ENCODE results near the gene DSCAML1.

GRCh38 chr11:117837070-117837776 lies 40.2 kb upstream of the DSCAML1 start:
- TF ChIP-seq MTA3 (IDR thresholded peaks at IDR 0.05; ENCODE audit: borderline replicate concordance, low read length) (no peak), EZH2 (IDR thresholded peaks at IDR 0.05; ENCODE audit: borderline replicate concordance, control insufficient read depth, low read depth, low read length) (no peak), CHD1 (IDR thresholded peaks at IDR 0.05; ENCODE audit: low read depth, low read length) (no peak), POLR2AphosphoS5 (IDR thresholded peaks at IDR 0.05; ENCODE audit: low read length) (no peak), PRDM15 (CRISPR knock-in tag; IDR thresholded peaks at IDR 0.05) (no peak), SUPT20H (IDR thresholded peaks at IDR 0.05; ENCODE audit: borderline replicate concordance, control insufficient read depth, low read depth, low read length) (no peak), CREB1 (IDR thresholded peaks at IDR 0.05; ENCODE audit: low read depth) (no peak), BRCA1 (IDR thresholded peaks at IDR 0.05; ENCODE audit: low read depth, low read length) (no peak)
- TF ChIP-seq, protein P1, sequence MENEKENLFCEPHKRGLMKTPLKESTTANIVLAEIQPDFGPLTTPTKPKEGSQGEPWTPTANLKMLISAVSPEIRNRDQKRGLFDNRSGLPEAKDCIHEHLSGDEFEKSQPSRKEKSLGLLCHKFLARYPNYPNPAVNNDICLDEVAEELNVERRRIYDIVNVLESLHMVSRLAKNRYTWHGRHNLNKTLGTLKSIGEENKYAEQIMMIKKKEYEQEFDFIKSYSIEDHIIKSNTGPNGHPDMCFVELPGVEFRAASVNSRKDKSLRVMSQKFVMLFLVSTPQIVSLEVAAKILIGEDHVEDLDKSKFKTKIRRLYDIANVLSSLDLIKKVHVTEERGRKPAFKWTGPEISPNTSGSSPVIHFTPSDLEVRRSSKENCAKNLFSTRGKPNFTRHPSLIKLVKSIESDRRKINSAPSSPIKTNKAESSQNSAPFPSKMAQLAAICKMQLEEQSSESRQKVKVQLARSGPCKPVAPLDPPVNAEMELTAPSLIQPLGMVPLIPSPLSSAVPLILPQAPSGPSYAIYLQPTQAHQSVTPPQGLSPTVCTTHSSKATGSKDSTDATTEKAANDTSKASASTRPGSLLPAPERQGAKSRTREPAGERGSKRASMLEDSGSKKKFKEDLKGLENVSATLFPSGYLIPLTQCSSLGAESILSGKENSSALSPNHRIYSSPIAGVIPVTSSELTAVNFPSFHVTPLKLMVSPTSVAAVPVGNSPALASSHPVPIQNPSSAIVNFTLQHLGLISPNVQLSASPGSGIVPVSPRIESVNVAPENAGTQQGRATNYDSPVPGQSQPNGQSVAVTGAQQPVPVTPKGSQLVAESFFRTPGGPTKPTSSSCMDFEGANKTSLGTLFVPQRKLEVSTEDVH (IDR thresholded peaks at IDR 0.05; ENCODE audit: low read depth, partially characterized antibody) = no peak
- TF ChIP-seq, protein P2, sequence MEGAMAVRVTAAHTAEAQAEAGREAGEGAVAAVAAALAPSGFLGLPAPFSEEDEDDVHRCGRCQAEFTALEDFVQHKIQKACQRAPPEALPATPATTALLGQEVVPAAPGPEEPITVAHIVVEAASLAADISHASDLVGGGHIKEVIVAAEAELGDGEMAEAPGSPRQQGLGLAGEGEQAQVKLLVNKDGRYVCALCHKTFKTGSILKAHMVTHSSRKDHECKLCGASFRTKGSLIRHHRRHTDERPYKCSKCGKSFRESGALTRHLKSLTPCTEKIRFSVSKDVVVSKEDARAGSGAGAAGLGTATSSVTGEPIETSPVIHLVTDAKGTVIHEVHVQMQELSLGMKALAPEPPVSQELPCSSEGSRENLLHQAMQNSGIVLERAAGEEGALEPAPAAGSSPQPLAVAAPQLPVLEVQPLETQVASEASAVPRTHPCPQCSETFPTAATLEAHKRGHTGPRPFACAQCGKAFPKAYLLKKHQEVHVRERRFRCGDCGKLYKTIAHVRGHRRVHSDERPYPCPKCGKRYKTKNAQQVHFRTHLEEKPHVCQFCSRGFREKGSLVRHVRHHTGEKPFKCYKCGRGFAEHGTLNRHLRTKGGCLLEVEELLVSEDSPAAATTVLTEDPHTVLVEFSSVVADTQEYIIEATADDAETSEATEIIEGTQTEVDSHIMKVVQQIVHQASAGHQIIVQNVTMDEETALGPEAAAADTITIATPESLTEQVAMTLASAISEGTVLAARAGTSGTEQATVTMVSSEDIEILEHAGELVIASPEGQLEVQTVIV (IDR thresholded peaks at IDR 0.05; ENCODE audit: borderline replicate concordance, partially characterized antibody) = no peak
- TF ChIP-seq, protein P3, sequence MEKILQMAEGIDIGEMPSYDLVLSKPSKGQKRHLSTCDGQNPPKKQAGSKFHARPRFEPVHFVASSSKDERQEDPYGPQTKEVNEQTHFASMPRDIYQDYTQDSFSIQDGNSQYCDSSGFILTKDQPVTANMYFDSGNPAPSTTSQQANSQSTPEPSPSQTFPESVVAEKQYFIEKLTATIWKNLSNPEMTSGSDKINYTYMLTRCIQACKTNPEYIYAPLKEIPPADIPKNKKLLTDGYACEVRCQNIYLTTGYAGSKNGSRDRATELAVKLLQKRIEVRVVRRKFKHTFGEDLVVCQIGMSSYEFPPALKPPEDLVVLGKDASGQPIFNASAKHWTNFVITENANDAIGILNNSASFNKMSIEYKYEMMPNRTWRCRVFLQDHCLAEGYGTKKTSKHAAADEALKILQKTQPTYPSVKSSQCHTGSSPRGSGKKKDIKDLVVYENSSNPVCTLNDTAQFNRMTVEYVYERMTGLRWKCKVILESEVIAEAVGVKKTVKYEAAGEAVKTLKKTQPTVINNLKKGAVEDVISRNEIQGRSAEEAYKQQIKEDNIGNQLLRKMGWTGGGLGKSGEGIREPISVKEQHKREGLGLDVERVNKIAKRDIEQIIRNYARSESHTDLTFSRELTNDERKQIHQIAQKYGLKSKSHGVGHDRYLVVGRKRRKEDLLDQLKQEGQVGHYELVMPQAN (conservative IDR thresholded peaks at IDR 0.05) = no peak

All from GM12878 (cell line).